Measurements from ENCODE around the gene SYT8. TPM values are rescaled to one million over a fixed set of nuclear protein-coding genes. Genes with fewer than 3 reads are reported as not detected.

The SYT8 gene
- total RNA-seq, 4 donors from 2014 or later = 1.4 to 4.1 TPM; not detected in 2

DNA sequence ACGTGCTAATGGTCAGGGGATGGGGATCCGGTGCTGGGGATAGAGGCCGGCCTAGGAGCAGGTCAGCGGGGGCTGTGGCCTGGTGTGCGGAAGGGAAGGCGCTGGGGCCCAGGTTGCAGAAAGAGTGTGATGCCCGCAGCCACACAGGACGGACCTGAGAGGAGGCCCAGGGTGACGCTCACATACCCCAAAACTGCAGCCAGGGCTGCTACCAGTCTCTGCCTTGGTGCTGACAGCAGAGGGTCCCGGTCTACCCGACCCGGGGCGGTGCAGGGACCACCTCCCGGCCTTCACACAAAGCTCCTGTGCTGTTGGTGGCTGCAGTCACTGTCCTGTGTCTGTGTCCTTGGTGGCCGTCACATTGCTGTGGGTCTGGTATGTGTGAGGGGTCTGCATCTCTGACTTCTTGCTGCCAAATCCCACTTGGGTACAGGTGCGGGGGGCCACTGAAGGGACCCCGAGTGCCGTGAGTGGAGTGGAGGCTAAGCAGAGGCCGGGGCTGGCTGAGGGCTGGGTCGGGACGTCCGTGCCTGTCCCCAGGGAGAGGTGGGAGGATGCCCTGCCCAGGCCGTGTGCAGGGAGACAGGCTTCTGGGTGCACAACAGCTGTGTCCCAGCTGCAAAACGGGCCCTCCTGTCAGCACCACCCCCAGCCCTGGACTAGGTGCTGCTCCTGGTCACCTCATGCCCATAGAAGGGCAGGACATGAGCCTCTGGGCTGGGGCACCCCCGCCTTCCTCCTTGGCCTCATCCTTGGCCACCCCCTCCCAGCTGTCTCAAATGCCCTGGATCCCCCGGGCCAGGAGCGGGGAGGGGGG lies 19.6 kb downstream of the SYT8 start:
- H3K27me3 ChIP-seq = no peaks in the 10 kb centered on the region
- no peaks in the 10 kb centered on the region for H3K9me3 ChIP-seq
- WGBS, 2 donors (ENCODE audit: low coverage in 1 of 2) = 73% methylated on average over 22 of the region's 27 CpGs; no CpG with 5 or more reads in 1 of the 2 donors
- peak overlapping the region in 2 of 4 donors; percentile 25 to 50 for H3K4me3 ChIP-seq
- intact Hi-C loops (cut with DNase I; ENCODE audit: low total_unique reads) (no loop called here), in situ Hi-C loops (cut with MboI; ENCODE audit: low pct_ligation_motif_present in 1 of 4, low pct_unique_long_range_greater_than_20kb in 1 of 4, low sequenced_read_pairs in 3 of 4) (no loop called here)
- TF ChIP-seq POLR2A (IDR thresholded peaks at IDR 0.05) (no peak), POLR2AphosphoS5 (IDR thresholded peaks at IDR 0.05) (no peak), EP300 (IDR thresholded peaks at IDR 0.05; ENCODE audit: low read depth) (no peak)
- TF ChIP-seq, protein P1, sequence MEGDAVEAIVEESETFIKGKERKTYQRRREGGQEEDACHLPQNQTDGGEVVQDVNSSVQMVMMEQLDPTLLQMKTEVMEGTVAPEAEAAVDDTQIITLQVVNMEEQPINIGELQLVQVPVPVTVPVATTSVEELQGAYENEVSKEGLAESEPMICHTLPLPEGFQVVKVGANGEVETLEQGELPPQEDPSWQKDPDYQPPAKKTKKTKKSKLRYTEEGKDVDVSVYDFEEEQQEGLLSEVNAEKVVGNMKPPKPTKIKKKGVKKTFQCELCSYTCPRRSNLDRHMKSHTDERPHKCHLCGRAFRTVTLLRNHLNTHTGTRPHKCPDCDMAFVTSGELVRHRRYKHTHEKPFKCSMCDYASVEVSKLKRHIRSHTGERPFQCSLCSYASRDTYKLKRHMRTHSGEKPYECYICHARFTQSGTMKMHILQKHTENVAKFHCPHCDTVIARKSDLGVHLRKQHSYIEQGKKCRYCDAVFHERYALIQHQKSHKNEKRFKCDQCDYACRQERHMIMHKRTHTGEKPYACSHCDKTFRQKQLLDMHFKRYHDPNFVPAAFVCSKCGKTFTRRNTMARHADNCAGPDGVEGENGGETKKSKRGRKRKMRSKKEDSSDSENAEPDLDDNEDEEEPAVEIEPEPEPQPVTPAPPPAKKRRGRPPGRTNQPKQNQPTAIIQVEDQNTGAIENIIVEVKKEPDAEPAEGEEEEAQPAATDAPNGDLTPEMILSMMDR (IDR thresholded peaks at IDR 0.05) = no peak
- no peak for DNase-seq
- no peaks in the 10 kb centered on the region for H3K36me3 ChIP-seq
- peaks cover 0 to 13% (median 5%) of the 10 kb centered on the region in 4 donors for H3K4me1 ChIP-seq
- peak overlapping the region; percentile 51 to 75 (median 68) for H3K27ac ChIP-seq

DNA sequence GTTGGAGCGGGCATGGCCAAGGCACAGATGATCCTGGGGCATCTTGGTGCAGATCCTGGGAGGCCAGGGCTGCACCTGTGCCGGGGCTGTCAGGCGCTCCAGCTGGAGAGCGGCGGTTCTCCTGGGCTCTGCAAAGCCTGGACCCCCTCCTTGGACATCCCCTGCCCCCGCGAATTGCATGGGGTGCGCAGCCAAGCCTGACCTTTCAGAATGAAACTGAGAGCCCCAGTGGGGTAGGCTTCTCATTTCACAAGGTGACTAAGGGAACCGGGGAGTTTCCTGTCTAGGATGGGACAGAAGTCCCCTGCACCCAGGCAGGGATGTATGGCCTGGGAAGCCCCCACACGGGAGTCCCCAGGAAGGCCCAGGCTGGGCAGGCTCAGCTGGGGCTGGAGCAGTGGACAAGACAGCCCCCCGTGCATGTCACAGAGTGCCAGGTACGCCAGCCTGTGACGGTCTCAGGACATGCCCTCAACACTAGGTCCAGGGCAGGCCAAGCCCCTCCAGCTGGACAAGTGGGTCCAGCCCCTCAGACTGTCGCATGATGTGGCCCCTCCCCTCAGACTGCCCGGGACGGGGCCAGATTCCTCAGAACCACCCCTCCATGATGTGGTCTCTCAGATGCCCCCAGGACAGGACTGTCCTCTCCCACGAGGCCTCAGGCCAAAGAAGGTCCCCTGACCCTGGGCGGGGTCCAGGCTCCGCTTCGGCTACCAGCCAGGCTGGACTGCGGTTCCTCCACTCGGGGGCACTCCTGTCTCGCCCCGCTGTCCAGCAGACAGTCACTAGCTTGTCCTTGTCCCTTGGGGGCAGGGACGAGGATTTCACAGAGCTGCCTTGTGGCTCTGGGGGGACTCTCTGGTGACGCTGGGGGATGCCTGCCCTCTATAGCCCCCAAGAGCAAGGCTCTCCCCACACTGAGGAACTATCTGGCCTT lies 20.4 kb downstream of the SYT8 start:
- no peak for DNase-seq
- in situ Hi-C loops (cut with MboI; ENCODE audit: low pct_ligation_motif_present in 1 of 4, low pct_unique_long_range_greater_than_20kb in 1 of 4, low sequenced_read_pairs in 3 of 4) (no loop called here), intact Hi-C loops (cut with DNase I; ENCODE audit: low total_unique reads) (no loop called here)
- Histone ChIP-seq H3K36me3 (no peaks in the 10 kb centered on the region), H3K27ac (peak overlapping the region in 3 of 4 donors; percentile 51 to 75 (median 70)), H3K9me3 (no peaks in the 10 kb centered on the region), H3K4me1 (peaks cover 0 to 10% (median 3%) of the 10 kb centered on the region in 4 donors), H3K27me3 (no peaks in the 10 kb centered on the region), H3K4me3 (peak overlapping the region in 1 of 4 donors; percentile 50)
- 59% methylated on average over 22 of the region's 26 CpGs; no CpG with 5 or more reads in 1 of the 2 donors for WGBS, 2 donors (ENCODE audit: low coverage in 1 of 2)
- TF ChIP-seq POLR2AphosphoS5 (IDR thresholded peaks at IDR 0.05) = no peak
- TF ChIP-seq, protein P1 (IDR thresholded peaks at IDR 0.05) = no peak
- TF ChIP-seq POLR2A (IDR thresholded peaks at IDR 0.05) = no peak
- TF ChIP-seq EP300 (IDR thresholded peaks at IDR 0.05; ENCODE audit: low read depth) = no peak

DNA sequence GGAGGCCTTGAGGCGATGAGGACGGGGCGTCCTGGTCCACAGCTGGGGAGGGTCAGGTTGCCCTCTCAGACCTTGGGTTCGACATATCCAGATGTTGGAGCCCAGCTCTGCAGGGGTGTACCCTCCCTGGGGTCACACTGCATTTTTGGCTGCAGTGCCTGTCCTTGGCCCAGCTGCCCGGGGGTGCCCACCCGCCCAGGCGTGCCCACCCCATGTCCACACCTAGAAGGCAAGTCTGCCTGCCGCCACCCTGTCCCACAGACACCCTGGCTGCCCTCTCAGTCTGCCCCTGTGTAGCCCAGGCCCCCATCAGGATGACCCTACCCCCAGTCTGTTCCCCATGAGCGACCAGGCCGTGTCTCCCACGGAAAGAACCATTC lies 21.1 kb downstream of the SYT8 start:
- in situ Hi-C loops (cut with MboI; ENCODE audit: low pct_ligation_motif_present in 1 of 4, low pct_unique_long_range_greater_than_20kb in 1 of 4, low sequenced_read_pairs in 3 of 4) = no loop called here
- TF ChIP-seq POLR2AphosphoS5 (IDR thresholded peaks at IDR 0.05) (no peak), EP300 (IDR thresholded peaks at IDR 0.05; ENCODE audit: low read depth) (no peak), POLR2A (IDR thresholded peaks at IDR 0.05) (no peak)
- TF ChIP-seq, protein P1 (IDR thresholded peaks at IDR 0.05) = no peak
- Histone ChIP-seq H3K4me3 (no peak overlapping the region), H3K27ac (no peak overlapping the region), H3K9me3 (no peaks in the 10 kb centered on the region), H3K27me3 (no peaks in the 10 kb centered on the region), H3K4me1 (peaks cover 0 to 10% (median 3%) of the 10 kb centered on the region in 4 donors), H3K36me3 (no peaks in the 10 kb centered on the region)
- intact Hi-C loops (cut with DNase I; ENCODE audit: low total_unique reads) = no loop called here
- DNase-seq = no peak
- WGBS, 2 donors (ENCODE audit: low coverage in 1 of 2) = 91% methylated on average over 11 of the region's 11 CpGs; no CpG with 5 or more reads in 1 of the 2 donors

Measured in transverse colon (tissue), 4 donors.